ENCODE measurements around the gene SLX4IP. TPM values are rescaled to one million over a fixed set of nuclear protein-coding genes. Genes with fewer than 3 reads are reported as not detected.
A peak's percentile ranks its signal among the peaks of the same experiment; 100 is the strongest.

The SLX4IP gene
- total and polyA plus RNA-seq, 2 of the 13 experiments (the other 11 are each of a cell fraction or from before 2014, with no cell fraction given): 3.6 to 7.3 TPM

DNA sequence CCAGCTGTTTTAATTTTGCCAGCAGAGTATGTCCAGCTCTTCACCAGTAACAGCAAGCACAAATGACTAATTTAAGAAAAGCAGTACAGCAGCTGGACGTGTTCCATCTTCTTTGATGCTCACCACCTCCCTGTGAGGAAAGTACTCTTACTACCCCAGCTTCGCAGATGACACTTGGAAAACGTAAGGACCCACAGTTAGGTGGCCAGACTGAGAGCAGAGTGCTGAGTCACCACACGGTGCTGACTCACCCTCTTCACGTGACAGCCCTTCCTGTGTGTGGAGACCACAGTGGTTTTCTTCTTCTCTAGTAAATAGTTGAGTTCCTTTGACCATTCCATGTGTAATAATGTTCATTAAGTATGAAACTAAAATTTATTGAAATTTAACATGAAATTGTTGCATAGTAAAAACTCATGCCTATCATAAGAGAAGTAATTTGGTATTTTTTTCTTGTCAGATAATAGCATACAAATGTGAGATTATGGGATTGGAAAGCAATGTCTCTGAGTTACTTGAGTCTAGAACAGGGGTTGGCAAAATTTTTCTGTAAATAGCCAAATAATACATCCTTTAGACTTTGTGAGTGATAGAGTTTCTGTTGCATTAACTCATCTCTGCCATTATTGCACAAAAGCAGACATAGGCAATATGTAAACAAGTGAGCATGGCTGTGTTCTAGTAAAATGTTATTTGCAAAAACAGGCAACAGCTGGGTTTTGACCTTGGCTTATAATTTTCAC is 76.6 kb downstream of the SLX4IP start (continued):
- TF ChIP-seq, protein P1, sequence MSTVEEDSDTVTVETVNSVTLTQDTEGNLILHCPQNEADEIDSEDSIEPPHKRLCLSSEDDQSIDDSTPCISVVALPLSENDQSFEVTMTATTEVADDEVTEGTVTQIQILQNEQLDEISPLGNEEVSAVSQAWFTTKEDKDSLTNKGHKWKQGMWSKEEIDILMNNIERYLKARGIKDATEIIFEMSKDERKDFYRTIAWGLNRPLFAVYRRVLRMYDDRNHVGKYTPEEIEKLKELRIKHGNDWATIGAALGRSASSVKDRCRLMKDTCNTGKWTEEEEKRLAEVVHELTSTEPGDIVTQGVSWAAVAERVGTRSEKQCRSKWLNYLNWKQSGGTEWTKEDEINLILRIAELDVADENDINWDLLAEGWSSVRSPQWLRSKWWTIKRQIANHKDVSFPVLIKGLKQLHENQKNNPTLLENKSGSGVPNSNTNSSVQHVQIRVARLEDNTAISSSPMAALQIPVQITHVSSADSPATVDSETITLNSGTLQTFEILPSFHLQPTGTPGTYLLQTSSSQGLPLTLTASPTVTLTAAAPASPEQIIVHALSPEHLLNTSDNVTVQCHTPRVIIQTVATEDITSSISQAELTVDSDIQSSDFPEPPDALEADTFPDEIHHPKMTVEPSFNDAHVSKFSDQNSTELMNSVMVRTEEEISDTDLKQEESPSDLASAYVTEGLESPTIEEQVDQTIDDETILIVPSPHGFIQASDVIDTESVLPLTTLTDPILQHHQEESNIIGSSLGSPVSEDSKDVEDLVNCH (CRISPR knock-in tag; IDR thresholded peaks at IDR 0.05): no peak
- TF ChIP-seq, protein P2, sequence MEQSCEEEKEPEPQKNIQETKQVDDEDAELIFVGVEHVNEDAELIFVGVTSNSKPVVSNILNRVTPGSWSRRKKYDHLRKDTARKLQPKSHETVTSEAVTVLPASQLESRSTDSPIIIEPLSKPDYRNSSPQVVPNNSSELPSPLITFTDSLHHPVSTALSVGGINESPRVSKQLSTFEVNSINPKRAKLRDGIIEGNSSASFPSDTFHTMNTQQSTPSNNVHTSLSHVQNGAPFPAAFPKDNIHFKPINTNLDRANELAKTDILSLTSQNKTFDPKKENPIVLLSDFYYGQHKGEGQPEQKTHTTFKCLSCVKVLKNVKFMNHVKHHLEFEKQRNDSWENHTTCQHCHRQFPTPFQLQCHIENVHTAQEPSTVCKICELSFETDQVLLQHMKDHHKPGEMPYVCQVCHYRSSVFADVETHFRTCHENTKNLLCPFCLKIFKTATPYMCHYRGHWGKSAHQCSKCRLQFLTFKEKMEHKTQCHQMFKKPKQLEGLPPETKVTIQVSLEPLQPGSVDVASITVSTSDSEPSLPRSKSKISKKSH (CRISPR knock-in tag; IDR thresholded peaks at IDR 0.05; ENCODE audit: borderline replicate concordance): no peak
- TF ChIP-seq ZNF773 (CRISPR knock-in tag; IDR thresholded peaks at IDR 0.05; ENCODE audit: borderline replicate concordance) (no peak), ARNTL (CRISPR knock-in tag; IDR thresholded peaks at IDR 0.05) (no peak), ZNF230 (CRISPR knock-in tag; IDR thresholded peaks at IDR 0.05) (no peak), MBNL3 (CRISPR knock-in tag; conservative IDR thresholded peaks at IDR 0.05) (no peak), FOXK1 (CRISPR knock-in tag; IDR thresholded peaks at IDR 0.05; ENCODE audit: borderline replicate concordance, low read depth) (peak; percentile 72; the same call in 1 of the 2 replicates), SMAD3 (CRISPR knock-in tag; IDR thresholded peaks at IDR 0.05) (0 out of 2 replicates have a peak, but pooled peaks have one; percentile 56), CBX2 (IDR thresholded peaks at IDR 0.05; ENCODE audit: low read depth, low read length) (no peak), CBX2 (CRISPR knock-in tag; IDR thresholded peaks at IDR 0.05; ENCODE audit: low read depth) (no peak), PHF20 (CRISPR knock-in tag; IDR thresholded peaks at IDR 0.05) (0 out of 2 replicates have a peak, but pooled peaks have one; percentile 23), ZSCAN31 (CRISPR knock-in tag; IDR thresholded peaks at IDR 0.05; ENCODE audit: low read depth) (no peak), HNRNPH1 (optimal IDR thresholded peaks at IDR 0.05; ENCODE audit: low read depth, low read length) (no peak), GATAD1 (CRISPR knock-in tag; IDR thresholded peaks at IDR 0.05) (peak; percentile 62; the same call in 1 of the 2 replicates), TCF7L2 (IDR thresholded peaks at IDR 0.05; ENCODE audit: low read depth, low read length) (no peak), ZNF160 (CRISPR knock-in tag; IDR thresholded peaks at IDR 0.05) (no peak), ISL2 (CRISPR knock-in tag; IDR thresholded peaks at IDR 0.05) (no peak)
- TF ChIP-seq, protein P3, sequence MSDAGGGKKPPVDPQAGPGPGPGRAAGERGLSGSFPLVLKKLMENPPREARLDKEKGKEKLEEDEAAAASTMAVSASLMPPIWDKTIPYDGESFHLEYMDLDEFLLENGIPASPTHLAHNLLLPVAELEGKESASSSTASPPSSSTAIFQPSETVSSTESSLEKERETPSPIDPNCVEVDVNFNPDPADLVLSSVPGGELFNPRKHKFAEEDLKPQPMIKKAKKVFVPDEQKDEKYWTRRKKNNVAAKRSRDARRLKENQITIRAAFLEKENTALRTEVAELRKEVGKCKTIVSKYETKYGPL (CRISPR knock-in tag; IDR thresholded peaks at IDR 0.05): no peak
- TF ChIP-seq, protein P4, sequence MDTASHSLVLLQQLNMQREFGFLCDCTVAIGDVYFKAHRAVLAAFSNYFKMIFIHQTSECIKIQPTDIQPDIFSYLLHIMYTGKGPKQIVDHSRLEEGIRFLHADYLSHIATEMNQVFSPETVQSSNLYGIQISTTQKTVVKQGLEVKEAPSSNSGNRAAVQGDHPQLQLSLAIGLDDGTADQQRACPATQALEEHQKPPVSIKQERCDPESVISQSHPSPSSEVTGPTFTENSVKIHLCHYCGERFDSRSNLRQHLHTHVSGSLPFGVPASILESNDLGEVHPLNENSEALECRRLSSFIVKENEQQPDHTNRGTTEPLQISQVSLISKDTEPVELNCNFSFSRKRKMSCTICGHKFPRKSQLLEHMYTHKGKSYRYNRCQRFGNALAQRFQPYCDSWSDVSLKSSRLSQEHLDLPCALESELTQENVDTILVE (CRISPR knock-in tag; IDR thresholded peaks at IDR 0.05): peak; percentile 55; the same call in 1 of the 2 replicates
- TF ChIP-seq, protein P5, sequence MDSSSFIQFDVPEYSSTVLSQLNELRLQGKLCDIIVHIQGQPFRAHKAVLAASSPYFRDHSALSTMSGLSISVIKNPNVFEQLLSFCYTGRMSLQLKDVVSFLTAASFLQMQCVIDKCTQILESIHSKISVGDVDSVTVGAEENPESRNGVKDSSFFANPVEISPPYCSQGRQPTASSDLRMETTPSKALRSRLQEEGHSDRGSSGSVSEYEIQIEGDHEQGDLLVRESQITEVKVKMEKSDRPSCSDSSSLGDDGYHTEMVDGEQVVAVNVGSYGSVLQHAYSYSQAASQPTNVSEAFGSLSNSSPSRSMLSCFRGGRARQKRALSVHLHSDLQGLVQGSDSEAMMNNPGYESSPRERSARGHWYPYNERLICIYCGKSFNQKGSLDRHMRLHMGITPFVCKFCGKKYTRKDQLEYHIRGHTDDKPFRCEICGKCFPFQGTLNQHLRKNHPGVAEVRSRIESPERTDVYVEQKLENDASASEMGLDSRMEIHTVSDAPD (CRISPR knock-in tag; IDR thresholded peaks at IDR 0.05): no peak
- TF ChIP-seq, protein P6, sequence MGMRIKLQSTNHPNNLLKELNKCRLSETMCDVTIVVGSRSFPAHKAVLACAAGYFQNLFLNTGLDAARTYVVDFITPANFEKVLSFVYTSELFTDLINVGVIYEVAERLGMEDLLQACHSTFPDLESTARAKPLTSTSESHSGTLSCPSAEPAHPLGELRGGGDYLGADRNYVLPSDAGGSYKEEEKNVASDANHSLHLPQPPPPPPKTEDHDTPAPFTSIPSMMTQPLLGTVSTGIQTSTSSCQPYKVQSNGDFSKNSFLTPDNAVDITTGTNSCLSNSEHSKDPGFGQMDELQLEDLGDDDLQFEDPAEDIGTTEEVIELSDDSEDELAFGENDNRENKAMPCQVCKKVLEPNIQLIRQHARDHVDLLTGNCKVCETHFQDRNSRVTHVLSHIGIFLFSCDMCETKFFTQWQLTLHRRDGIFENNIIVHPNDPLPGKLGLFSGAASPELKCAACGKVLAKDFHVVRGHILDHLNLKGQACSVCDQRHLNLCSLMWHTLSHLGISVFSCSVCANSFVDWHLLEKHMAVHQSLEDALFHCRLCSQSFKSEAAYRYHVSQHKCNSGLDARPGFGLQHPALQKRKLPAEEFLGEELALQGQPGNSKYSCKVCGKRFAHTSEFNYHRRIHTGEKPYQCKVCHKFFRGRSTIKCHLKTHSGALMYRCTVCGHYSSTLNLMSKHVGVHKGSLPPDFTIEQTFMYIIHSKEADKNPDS (CRISPR knock-in tag; IDR thresholded peaks at IDR 0.05): no peak
